ENCODE results near the gene AMD1.

Gene AMD1

DNA sequence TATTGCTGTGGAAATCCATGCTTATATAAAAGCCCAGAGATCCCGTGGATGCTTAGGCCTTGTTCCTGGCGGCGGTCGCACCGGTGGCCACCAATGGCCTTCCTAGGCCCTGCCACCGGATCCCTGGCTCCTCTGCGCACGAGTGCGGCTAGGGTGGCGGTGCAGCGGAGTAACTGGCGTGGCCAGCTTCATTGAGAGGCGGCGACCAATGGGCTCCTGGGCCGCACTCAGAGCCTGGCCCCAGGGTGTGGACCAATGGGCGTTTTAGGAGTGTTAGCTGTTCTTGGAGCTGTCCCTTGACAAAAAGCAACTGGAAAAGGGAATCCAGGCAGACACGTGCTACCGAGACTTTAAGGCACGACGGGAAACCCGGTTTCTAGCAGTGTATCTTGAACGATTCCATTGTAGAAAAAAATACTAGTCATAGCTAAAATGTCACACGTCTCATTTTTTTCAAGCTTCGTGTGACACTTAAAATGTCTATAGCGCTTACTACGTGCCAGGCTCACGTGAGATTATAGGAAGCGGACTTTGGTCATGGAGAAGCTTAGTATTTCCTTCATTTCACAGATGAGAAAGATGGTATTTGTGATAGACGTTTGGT is 1.7 kb downstream of the AMD1 start:
- H3K4me2 ChIP-seq (ENCODE audit: low read length): peak overlapping the region; percentile 78
- H3K4me1 ChIP-seq (ENCODE audit: low read length): peaks cover 44% of the 10 kb centered on the region
- peaks cover 7% of the 10 kb centered on the region for H3K36me3 ChIP-seq (replicated peaks; ENCODE audit: low read depth, low read length)
- H3K4me3 ChIP-seq (ENCODE audit: low read length): peak overlapping the region; percentile 94
- no peaks in the 10 kb centered on the region for H3K27me3 ChIP-seq (ENCODE audit: low read depth, low read length)
- peak overlapping the region; percentile 86 for H3K9ac ChIP-seq (ENCODE audit: low read length)
- peaks cover 84% of the 10 kb centered on the region for H3K79me2 ChIP-seq (ENCODE audit: low read length)
- H3K27ac ChIP-seq (ENCODE audit: low read length): peak overlapping the region; percentile 61
- H2AFZ ChIP-seq (ENCODE audit: low read depth, low read length): no peak overlapping the region
- TF ChIP-seq, protein P1, sequence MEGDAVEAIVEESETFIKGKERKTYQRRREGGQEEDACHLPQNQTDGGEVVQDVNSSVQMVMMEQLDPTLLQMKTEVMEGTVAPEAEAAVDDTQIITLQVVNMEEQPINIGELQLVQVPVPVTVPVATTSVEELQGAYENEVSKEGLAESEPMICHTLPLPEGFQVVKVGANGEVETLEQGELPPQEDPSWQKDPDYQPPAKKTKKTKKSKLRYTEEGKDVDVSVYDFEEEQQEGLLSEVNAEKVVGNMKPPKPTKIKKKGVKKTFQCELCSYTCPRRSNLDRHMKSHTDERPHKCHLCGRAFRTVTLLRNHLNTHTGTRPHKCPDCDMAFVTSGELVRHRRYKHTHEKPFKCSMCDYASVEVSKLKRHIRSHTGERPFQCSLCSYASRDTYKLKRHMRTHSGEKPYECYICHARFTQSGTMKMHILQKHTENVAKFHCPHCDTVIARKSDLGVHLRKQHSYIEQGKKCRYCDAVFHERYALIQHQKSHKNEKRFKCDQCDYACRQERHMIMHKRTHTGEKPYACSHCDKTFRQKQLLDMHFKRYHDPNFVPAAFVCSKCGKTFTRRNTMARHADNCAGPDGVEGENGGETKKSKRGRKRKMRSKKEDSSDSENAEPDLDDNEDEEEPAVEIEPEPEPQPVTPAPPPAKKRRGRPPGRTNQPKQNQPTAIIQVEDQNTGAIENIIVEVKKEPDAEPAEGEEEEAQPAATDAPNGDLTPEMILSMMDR (IDR thresholded peaks at IDR 0.05; ENCODE audit: low read depth, low read length): no peak
- TF ChIP-seq EZH2phosphoT487 (IDR thresholded peaks at IDR 0.05; ENCODE audit: low read depth): no peak
- no peaks in the 10 kb centered on the region for H3K9me3 ChIP-seq (ENCODE audit: insufficient read depth, low read length)
- peaks cover 60% of the 10 kb centered on the region for H4K20me1 ChIP-seq (ENCODE audit: insufficient read depth, low read length)

DNA sequence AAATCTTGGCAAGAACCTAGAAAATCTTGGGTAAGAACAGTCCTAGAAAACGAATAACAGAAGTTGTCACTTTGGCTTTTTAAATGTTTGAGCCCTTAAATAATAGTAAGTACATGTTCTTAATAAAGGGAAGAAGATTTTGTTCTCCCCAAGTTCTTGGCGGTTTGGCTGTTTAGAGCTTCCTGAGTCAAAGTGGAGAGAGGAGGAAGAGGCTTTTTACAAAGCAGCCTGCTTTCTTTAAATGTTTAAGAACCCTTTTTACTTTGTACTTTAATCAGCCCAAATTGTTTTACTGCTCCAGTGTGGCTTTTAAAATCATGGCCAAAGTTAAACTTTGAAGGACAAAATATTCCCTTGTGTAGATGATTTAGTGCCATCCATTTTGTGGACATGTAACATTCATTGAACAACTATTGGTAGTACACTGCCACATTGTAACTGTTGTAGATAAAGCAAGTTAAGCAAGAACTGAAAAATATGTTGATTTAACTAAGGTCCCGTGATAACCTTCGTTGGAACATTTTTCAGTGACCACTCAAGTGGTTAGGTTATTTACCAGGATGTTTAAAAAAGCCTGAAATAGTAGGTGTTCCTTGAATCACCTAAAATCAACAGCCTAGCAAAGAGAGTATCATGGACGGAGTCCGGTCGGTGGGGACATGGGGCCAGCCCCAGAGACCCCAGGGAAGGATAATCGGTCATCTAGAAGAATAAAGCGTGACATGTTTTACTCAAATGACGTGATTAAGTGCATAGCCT is 2.4 kb downstream of the AMD1 start:
- peak overlapping the region; percentile 61 for H3K27ac ChIP-seq (ENCODE audit: low read length)
- no peaks in the 10 kb centered on the region for H3K27me3 ChIP-seq (ENCODE audit: low read depth, low read length)
- H3K4me3 ChIP-seq (ENCODE audit: low read length): peak overlapping the region; percentile 94
- H4K20me1 ChIP-seq (ENCODE audit: insufficient read depth, low read length): peaks cover 67% of the 10 kb centered on the region
- H3K4me2 ChIP-seq (ENCODE audit: low read length): peak overlapping the region; percentile 78
- H3K9ac ChIP-seq (ENCODE audit: low read length): peak overlapping the region; percentile 86
- H3K4me1 ChIP-seq (ENCODE audit: low read length): peaks cover 50% of the 10 kb centered on the region
- TF ChIP-seq EZH2phosphoT487 (IDR thresholded peaks at IDR 0.05; ENCODE audit: low read depth): no peak
- TF ChIP-seq, protein P1 (IDR thresholded peaks at IDR 0.05; ENCODE audit: low read depth, low read length): no peak
- no peaks in the 10 kb centered on the region for H3K9me3 ChIP-seq (ENCODE audit: insufficient read depth, low read length)
- peaks cover 7% of the 10 kb centered on the region for H3K36me3 ChIP-seq (replicated peaks; ENCODE audit: low read depth, low read length)
- H2AFZ ChIP-seq (ENCODE audit: low read depth, low read length): no peak overlapping the region
- peaks cover 91% of the 10 kb centered on the region for H3K79me2 ChIP-seq (ENCODE audit: low read length)

DNA sequence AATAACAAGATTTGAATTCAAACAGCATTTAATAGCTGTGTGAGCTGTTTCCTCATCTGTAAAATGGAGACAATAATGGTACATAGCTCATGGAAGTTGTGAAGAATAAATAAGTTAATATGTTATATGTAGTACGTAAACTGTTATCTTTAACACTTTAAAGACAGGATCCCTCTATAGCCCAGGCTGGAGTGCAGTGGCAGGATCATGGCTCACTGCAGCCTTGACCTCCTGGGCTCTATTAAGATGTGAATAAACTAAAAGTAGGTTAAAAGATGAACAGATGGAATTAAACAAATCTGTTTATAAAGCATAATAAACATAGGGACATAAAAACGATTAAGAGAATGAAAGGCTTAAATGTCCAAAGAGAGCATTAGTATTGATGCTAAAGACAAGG is 3.0 kb downstream of the AMD1 start:
- H3K4me1 ChIP-seq (ENCODE audit: low read length): peaks cover 56% of the 10 kb centered on the region
- H3K4me3 ChIP-seq (ENCODE audit: low read length): peak overlapping the region; percentile 94
- no peaks in the 10 kb centered on the region for H3K9me3 ChIP-seq (ENCODE audit: insufficient read depth, low read length)
- no peaks in the 10 kb centered on the region for H3K27me3 ChIP-seq (ENCODE audit: low read depth, low read length)
- no peak overlapping the region for H2AFZ ChIP-seq (ENCODE audit: low read depth, low read length)
- H3K36me3 ChIP-seq (replicated peaks; ENCODE audit: low read depth, low read length): peaks cover 11% of the 10 kb centered on the region
- H3K27ac ChIP-seq (ENCODE audit: low read length): no peak overlapping the region
- H3K79me2 ChIP-seq (ENCODE audit: low read length): peaks cover 97% of the 10 kb centered on the region
- peaks cover 73% of the 10 kb centered on the region for H4K20me1 ChIP-seq (ENCODE audit: insufficient read depth, low read length)
- peak overlapping the region; percentile 78 for H3K4me2 ChIP-seq (ENCODE audit: low read length)
- TF ChIP-seq EZH2phosphoT487 (IDR thresholded peaks at IDR 0.05; ENCODE audit: low read depth): no peak
- TF ChIP-seq, protein P1 (IDR thresholded peaks at IDR 0.05; ENCODE audit: low read depth, low read length): no peak
- H3K9ac ChIP-seq (ENCODE audit: low read length): peak overlapping the region; percentile 86

DNA sequence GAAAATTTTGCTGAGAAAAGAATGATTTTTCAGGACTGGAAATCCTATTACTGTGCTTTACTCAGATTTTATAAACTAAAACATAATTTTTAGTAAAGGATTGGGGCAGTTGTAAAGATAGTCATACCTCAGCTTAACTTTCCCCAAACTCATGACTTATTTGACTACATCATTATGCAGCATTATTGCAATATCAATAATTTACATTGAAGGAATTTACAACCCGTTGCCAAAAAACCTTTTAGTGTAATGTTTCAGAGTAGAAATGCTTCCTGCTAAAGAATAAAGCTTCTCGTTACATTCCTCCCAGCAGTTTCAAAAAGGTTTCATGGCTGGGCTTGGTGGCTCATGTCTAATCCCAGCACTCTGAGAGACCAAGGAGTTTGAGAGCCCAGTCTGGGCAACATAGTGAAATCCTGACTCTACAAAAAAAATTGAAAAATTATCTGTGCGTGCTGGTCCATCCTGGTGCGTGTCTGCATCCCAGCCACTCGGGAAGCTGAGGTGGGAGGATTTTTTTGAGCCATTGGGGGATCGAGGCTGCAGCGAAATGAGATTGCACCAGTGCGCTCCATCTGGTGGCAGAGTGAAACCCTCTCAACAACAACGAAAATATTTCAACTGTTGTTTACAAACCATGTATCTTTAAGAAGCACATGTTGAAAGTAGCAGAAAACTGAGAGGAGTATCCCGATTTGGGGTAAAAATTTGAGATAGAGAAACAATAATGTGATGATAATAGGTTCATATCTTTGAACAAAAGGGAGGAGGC is 4.4 kb downstream of the AMD1 start:
- peak overlapping the region; percentile 78 for H3K4me2 ChIP-seq (ENCODE audit: low read length)
- no peak for TF ChIP-seq EZH2phosphoT487 (IDR thresholded peaks at IDR 0.05; ENCODE audit: low read depth)
- TF ChIP-seq, protein P1 (IDR thresholded peaks at IDR 0.05; ENCODE audit: low read depth, low read length): peak; percentile 53
- H3K27me3 ChIP-seq (ENCODE audit: low read depth, low read length): no peaks in the 10 kb centered on the region
- no peak overlapping the region for H2AFZ ChIP-seq (ENCODE audit: low read depth, low read length)
- H3K36me3 ChIP-seq (replicated peaks; ENCODE audit: low read depth, low read length): peaks cover 17% of the 10 kb centered on the region
- peak overlapping the region; percentile 14; the same call in 1 of the 2 replicates for H3K27ac ChIP-seq (ENCODE audit: low read length)
- peak overlapping the region; percentile 31 for H3K9ac ChIP-seq (ENCODE audit: low read length)
- no peaks in the 10 kb centered on the region for H3K9me3 ChIP-seq (ENCODE audit: insufficient read depth, low read length)
- peaks cover 100% of the 10 kb centered on the region for H3K79me2 ChIP-seq (ENCODE audit: low read length)
- H3K4me1 ChIP-seq (ENCODE audit: low read length): peaks cover 51% of the 10 kb centered on the region
- peaks cover 87% of the 10 kb centered on the region for H4K20me1 ChIP-seq (ENCODE audit: insufficient read depth, low read length)
- peak overlapping the region; percentile 94 for H3K4me3 ChIP-seq (ENCODE audit: low read length)
